Adipocyte (in vitro differentiated cells): ENCODE data around the gene DCLRE1C.
"Not testable (repeated sequence)": the region's sequence is repeated elsewhere in the genome, so short reads cannot be mapped to it uniquely, and the experiment has no call there.

ENCODE experiments used
- DNase-seq: peaks from one replicate; pipeline ENCODE4 v3.0.0-alpha.2; 2015; ENCODE audit warnings: low read depth
- H3K27me3 ChIP-seq: replicated peaks from 2 replicates; pipeline ENCODE4 v1.7.0; 2013; ENCODE audit warnings: mild to moderate bottlenecking, low read length, moderate library complexity; ENCODE audit not compliant: control insufficient read depth, insufficient read depth
- H3K36me3 ChIP-seq: 2 replicates; pipeline ENCODE4 v1.7.0; 2013; ENCODE audit warnings: low read length, mild to moderate bottlenecking, moderate library complexity; ENCODE audit not compliant: control insufficient read depth, insufficient read depth, severe bottlenecking
- H3K4me1 ChIP-seq: 2 replicates; pipeline ENCODE4 v1.7.0; 2013; ENCODE audit warnings: mild to moderate bottlenecking, low read length, moderate library complexity; ENCODE audit not compliant: control insufficient read depth, insufficient read depth
- H3K4me3 ChIP-seq: 2 replicates; pipeline ENCODE4 v1.7.0; 2013; ENCODE audit warnings: mild to moderate bottlenecking, low read length, moderate library complexity
- H3K9ac ChIP-seq: 2 replicates; pipeline ENCODE4 v1.7.0; 2013; ENCODE audit warnings: mild to moderate bottlenecking, low read length, moderate library complexity
- H3K9me3 ChIP-seq: 2 replicates; pipeline ENCODE4 v1.7.0; 2013; ENCODE audit warnings: mild to moderate bottlenecking, low read length, moderate library complexity; ENCODE audit not compliant: control insufficient read depth

DCLRE1C gene

GRCh38 chr10:14967897-14968296 lies 14.0 kb upstream of the DCLRE1C start:
- no peaks in the 10 kb centered on the region for H3K4me1 ChIP-seq
- no peak overlapping the region for H3K4me3 ChIP-seq
- H3K9me3 ChIP-seq: no peaks in the 10 kb centered on the region
- no peak overlapping the region for H3K9ac ChIP-seq
- no peak for DNase-seq
- H3K36me3 ChIP-seq: no peaks in the 10 kb centered on the region
- H3K27me3 ChIP-seq: peaks cover 8% of the 10 kb centered on the region

- Histone ChIP-seq H3K36me3 (no peaks in the 10 kb centered on the region), H3K9me3 (no peaks in the 10 kb centered on the region), H3K4me3 (peak within 1 kb of the TSS; percentile 94), H3K27me3 (no peaks in the 10 kb centered on the region), H3K9ac (peak within 1 kb of the TSS; percentile 96), H3K4me1 (peaks cover 2% of the 10 kb centered on the region)
- DNase-seq: peak; percentile 98
Observed at GRCh38 chr10:14959221-14960057, 5.5 kb upstream of the DCLRE1C start, which contains the start of gene MEIG1. MEIG1 (plus strand) TSS chr10:14959388; CDS start chr10:14966469, 7,081 bp downstream.

- Histone ChIP-seq H3K36me3 (no peaks in the 10 kb centered on the region), H3K4me1 (peaks cover 3% of the 10 kb centered on the region), H3K27me3 (no peaks in the 10 kb centered on the region), H3K4me3 (peak overlapping the region; percentile 94), H3K9me3 (no peaks in the 10 kb centered on the region), H3K9ac (peak overlapping the region; percentile 96)
- DNase-seq: no peak
Observed at GRCh38 chr10:14958872-14959220, 5.0 kb upstream of the DCLRE1C start.

GRCh38 chr10:14954934-14955333 lies 1.0 kb upstream of the DCLRE1C start:
- peak overlapping the region; percentile 93 for H3K4me3 ChIP-seq
- H3K27me3 ChIP-seq: no peaks in the 10 kb centered on the region
- peak overlapping the region; percentile 89 for H3K9ac ChIP-seq
- H3K9me3 ChIP-seq: no peaks in the 10 kb centered on the region
- peaks cover 13% of the 10 kb centered on the region for H3K4me1 ChIP-seq
- H3K36me3 ChIP-seq: no peaks in the 10 kb centered on the region
- DNase-seq: no peak

GRCh38 chr10:14953424-14954000 lies 384 bp downstream of the DCLRE1C start:
- H3K27me3 ChIP-seq: no peaks in the 10 kb centered on the region
- peaks cover 13% of the 10 kb centered on the region for H3K4me1 ChIP-seq
- H3K9me3 ChIP-seq: no peaks in the 10 kb centered on the region
- DNase-seq: peak; percentile 83
- peak overlapping the region; percentile 89 for H3K9ac ChIP-seq
- peaks cover 3% of the 10 kb centered on the region for H3K36me3 ChIP-seq
- H3K4me3 ChIP-seq: peak overlapping the region; percentile 93

GRCh38 chr10:14952851-14953423 lies 959 bp downstream of the DCLRE1C start:
- peak overlapping the region; percentile 89 for H3K9ac ChIP-seq
- DNase-seq: peak; percentile 43
- peak overlapping the region; percentile 93 for H3K4me3 ChIP-seq
- H3K9me3 ChIP-seq: no peaks in the 10 kb centered on the region
- H3K27me3 ChIP-seq: no peaks in the 10 kb centered on the region
- peaks cover 9% of the 10 kb centered on the region for H3K36me3 ChIP-seq
- H3K4me1 ChIP-seq: peaks cover 13% of the 10 kb centered on the region

- Histone ChIP-seq H3K4me1 (peaks cover 19% of the 10 kb centered on the region), H3K9me3 (no peaks in the 10 kb centered on the region), H3K9ac (no peak overlapping the region), H3K27me3 (no peaks in the 10 kb centered on the region), H3K4me3 (no peak overlapping the region), H3K36me3 (peaks cover 32% of the 10 kb centered on the region)
- DNase-seq: no peak
Observed at GRCh38 chr10:14949291-14949690, 4.6 kb downstream of the DCLRE1C start.

- H3K27me3 ChIP-seq: no peaks in the 10 kb centered on the region
- H3K4me3 ChIP-seq: no peak overlapping the region
- peaks cover 47% of the 10 kb centered on the region for H3K36me3 ChIP-seq
- no peaks in the 10 kb centered on the region for H3K9me3 ChIP-seq
- no peak for DNase-seq
- peaks cover 15% of the 10 kb centered on the region for H3K4me1 ChIP-seq
- no peak overlapping the region for H3K9ac ChIP-seq
Observed at GRCh38 chr10:14947268-14947667, 6.6 kb downstream of the DCLRE1C start.

- H3K4me3 ChIP-seq: no peak overlapping the region
- no peak overlapping the region for H3K9ac ChIP-seq
- no peaks in the 10 kb centered on the region for H3K27me3 ChIP-seq
- H3K4me1 ChIP-seq: peaks cover 17% of the 10 kb centered on the region
- no peaks in the 10 kb centered on the region for H3K9me3 ChIP-seq
- H3K36me3 ChIP-seq: peaks cover 48% of the 10 kb centered on the region
- DNase-seq: no peak
Observed at GRCh38 chr10:14945108-14945507, 8.8 kb downstream of the DCLRE1C start.

- DNase-seq, H3K27me3 ChIP-seq, H3K9me3 ChIP-seq, H3K9ac ChIP-seq, H3K4me3 ChIP-seq: not testable (repeated sequence)
- Histone ChIP-seq H3K36me3 (peaks cover 42% of the 10 kb centered on the region), H3K4me1 (peaks cover 17% of the 10 kb centered on the region)
Observed at GRCh38 chr10:14942950-14943338, 11.0 kb downstream of the DCLRE1C start.

GRCh38 chr10:14942147-14942949 lies 11.5 kb downstream of the DCLRE1C start:
- not testable (repeated sequence) for H3K9me3 ChIP-seq, DNase-seq, H3K4me3 ChIP-seq, H3K27me3 ChIP-seq, H3K9ac ChIP-seq
- Histone ChIP-seq H3K36me3 (peaks cover 37% of the 10 kb centered on the region), H3K4me1 (peaks cover 17% of the 10 kb centered on the region)
